T-helper 22 cell (primary cell): ENCODE results near the gene MAP7D3.

ENCODE experiments used
- DNase-seq: peaks from one replicate; pipeline ENCODE4 v3.0.0-alpha.2; 2020; ENCODE audit warnings: low read depth

MAP7D3 gene

GRCh38 chrX:136205882-136206380, 45.3 kb downstream of the MAP7D3 start:
- DNase-seq = no peak

GRCh38 chrX:136204571-136204970, 46.6 kb downstream of the MAP7D3 start:
- peak; percentile 7 for DNase-seq

DNA sequence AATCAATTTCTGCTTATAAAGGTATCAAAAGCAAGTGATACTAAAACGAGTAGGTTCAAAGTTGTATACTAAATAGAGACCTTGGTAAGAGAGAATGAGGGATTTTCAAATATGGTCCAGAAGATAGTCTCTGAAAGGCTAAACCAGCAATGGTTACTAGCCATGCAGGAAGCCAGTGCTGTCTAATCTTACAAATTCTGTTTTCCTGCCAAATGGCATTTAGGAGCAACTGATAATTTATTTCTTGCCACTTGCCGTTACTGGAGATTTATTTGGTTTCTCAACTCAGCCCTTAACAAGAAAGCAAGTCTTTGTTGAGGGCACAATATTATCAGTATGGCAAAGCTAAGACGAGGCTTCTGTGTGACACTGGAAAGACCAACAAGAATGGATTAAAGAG, 47.2 kb downstream of the MAP7D3 start:
- DNase-seq = no peak

- DNase-seq = no peak
These were observed 47.8 kb downstream of the MAP7D3 start for GRCh38 chrX:136203438-136203837.

GRCh38 chrX:136202889-136203288, 48.3 kb downstream of the MAP7D3 start:
- no peak for DNase-seq

- no peak for DNase-seq
These were observed 49.6 kb downstream of the MAP7D3 start for GRCh38 chrX:136201601-136202000.

- no peak for DNase-seq
These were observed 50.7 kb downstream of the MAP7D3 start for GRCh38 chrX:136200466-136200865.

DNA sequence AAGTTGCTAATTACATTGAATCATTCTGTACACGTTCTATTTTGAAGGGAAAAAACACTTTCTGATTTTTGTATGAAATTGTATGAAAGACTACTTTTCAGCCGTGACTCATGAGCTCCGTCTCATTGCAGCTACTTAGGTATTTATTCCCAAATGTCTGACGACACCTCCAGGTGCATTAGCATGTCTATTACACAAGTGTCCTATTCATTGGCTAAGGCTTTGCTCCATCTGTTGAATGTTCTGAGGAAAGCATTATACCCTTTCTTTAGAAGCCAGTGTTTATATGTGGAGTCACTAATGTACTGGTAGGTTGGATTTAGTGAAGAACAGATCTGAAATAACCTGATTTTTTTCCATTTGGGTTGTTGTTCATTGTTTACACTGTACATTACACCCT, 51.8 kb downstream of the MAP7D3 start:
- no peak for DNase-seq

GRCh38 chrX:136198678-136199243, 52.4 kb downstream of the MAP7D3 start:
- DNase-seq = no peak

GRCh38 chrX:136198010-136198409, 53.2 kb downstream of the MAP7D3 start:
- no peak for DNase-seq

DNA sequence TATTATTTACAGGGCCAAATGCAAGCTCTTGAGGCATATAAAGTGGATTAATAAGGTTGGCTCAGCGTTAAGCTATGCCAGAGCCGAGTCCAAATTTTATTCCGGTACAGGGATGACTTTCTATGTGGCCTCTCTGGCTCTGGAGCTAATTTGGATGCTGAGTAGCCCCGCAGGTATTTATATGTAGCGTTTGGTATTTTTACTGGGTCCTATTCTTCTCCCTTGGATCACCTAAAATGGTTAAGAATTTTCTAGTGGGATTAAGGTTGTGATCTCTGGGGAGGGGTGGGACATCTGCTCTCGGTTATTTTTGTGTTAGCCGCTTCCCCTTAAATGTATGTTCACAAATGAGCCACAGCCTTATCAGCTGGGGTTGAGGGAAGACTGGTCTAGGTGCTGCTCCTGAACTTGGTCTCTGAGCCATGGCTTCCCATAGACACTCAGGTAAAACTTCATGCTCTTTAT, 54.5 kb downstream of the MAP7D3 start:
- DNase-seq = no peak

GRCh38 chrX:136195247-136195646, 56.0 kb downstream of the MAP7D3 start:
- no peak for DNase-seq

DNA sequence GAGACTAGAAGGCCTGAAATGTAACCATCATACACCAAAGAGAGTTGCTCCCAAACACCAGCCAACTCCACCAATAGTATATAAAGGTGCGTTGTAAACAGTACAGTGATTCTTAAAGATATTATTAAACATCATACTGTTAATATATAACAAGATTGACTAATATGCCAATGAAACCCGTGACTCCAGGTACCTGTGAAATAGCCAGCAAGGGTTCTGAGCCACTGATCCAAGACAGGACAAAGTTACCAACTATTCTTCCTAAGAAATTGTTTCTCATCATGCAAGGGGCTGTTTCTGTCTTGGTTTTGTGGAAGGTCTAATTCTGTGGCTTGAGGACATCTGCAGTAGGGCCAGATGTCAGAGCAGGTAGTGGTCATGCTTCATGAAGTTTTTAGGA, 56.7 kb downstream of the MAP7D3 start:
- DNase-seq = no peak

GRCh38 chrX:136193771-136194170, 57.4 kb downstream of the MAP7D3 start:
- DNase-seq = no peak

- no peak for DNase-seq
These were observed 58.3 kb downstream of the MAP7D3 start for GRCh38 chrX:136192839-136193414.

DNA sequence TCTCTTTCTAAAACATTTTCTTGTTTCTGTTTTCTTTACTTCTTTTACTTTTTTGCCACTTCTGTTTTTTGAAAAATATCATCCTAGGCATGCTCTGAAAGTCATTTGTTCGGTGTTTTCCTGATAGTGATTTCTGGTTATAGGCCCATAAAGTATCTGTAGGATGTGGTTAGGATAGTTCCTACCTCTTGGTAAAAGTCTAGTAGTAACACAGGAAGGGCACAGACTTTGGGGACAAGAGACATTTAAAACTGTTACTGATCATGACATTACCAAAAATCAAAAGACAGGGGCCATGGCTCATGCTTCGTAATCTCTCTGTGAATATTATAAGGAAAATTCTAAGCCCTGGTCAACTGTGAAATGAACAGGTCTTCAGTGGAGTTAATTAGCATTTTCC, 59.1 kb downstream of the MAP7D3 start:
- no peak for DNase-seq

DNA sequence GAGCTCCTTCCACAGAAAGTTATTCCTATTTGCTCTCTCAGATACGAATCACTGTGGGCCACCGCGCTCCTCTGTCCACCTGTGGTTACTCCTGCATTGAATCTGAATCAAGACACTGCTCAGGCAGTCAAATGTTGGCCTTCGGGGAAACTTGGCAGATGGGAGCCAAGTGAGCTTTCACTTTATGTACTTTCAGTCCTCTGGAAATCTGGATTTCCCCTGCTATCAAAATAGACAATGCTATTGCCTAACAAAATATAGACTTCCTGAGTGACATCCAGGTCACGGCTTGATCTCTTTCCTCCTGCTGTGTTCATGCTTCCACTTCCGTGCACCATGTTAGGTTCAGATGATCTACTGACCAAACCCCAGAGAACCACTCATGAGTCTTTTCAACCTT, 60.0 kb downstream of the MAP7D3 start:
- no peak for DNase-seq

- no peak for DNase-seq
These were observed 61.0 kb downstream of the MAP7D3 start for GRCh38 chrX:136190038-136190713.

GRCh38 chrX:136189222-136189621, 62.0 kb downstream of the MAP7D3 start:
- no peak for DNase-seq

GRCh38 chrX:136186023-136186413, 65.2 kb downstream of the MAP7D3 start:
- DNase-seq = no peak

- no peak for DNase-seq
These were observed 65.7 kb downstream of the MAP7D3 start for GRCh38 chrX:136185401-136186022.

DNA sequence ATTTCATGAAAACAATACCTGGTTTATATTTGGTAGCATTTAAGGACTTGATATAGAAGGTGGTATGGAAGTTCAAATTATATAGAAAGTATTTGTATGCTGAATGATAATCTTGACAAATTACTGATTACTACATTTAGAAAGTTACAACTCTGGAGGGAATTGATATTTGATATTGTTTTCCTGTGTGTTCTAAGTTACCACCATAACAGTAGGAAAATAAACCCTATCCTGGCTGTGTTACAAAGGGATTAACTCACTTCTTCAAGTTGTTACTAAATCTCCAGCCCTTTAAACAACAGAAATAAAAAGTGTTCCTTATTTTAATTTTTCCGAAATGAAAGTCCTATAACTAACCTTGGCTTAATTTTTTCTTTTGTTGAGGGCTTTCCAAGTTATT, 67.3 kb downstream of the MAP7D3 start:
- no peak for DNase-seq

DNA sequence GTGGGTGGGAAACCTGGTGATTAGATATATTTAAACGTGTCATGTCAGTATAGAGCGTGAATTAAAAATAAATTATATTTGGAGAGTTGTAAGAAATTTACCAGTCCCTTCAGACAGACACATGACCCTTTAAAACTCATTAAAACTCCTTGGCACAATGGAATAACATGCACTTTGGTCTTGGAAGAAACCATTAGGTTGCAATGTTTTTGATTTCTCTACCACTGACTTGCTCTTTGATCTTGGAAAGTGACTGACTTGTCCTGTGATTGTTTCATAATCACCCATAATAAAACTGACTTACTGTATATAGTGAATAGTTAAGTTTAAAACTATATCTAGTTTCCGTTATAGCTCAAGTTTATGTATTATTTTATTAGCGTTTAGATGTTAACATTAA, 68.0 kb downstream of the MAP7D3 start:
- DNase-seq = no peak
